OCI-LY7 (cell line): ENCODE data around the gene COL5A1. TPM values are rescaled to one million over a fixed set of nuclear protein-coding genes. Genes with fewer than 3 reads are reported as not detected.
A peak's percentile ranks its signal among the peaks of the same experiment; 100 is the strongest.

ENCODE experiments used
- BruUV-seq: library from RNA; stranded (reverse); fragments of 400-500 nt; replicated peaks from 2 replicates; lab custom pipeline; 2021; lab: Mats Ljungman, UMichigan
- CTCF ChIA-PET: fragments of 300-600 bp; sonication (Branson Sonifier 250); formaldehyde crosslinking; loops from one replicate; lab custom pipeline; 2022; ENCODE audit warnings: antibody characterized with exemption; ENCODE audit not compliant: unreplicated experiment; lab: Charles Lee
- POLR2A ChIA-PET: fragments of 300-600 bp; sonication (Branson Sonifier 250); formaldehyde crosslinking; loops from one replicate; lab custom pipeline; 2022; ENCODE audit warnings: antibody characterized with exemption; lab: Charles Lee
- DNase-seq: peaks from one replicate; pipeline ENCODE4 v3.0.0-alpha.2; 2015; ENCODE audit warnings: low spot score
- H2AFZ ChIP-seq: fragments of 200-600 bp; sonication (generic), shearing (Covaris generic); 2 replicates; pipeline ENCODE4 v1.6.1; 2014; ENCODE audit warnings: mild to moderate bottlenecking, antibody characterized with exemption, low read length, moderate library complexity
- H3K27ac ChIP-seq: fragments of 200-600 bp; sonication (generic); 2 replicates; pipeline ENCODE4 v1.5.1; 2014; ENCODE audit warnings: mixed run types, low read depth, mild to moderate bottlenecking, moderate library complexity, low read length, inconsistent platforms; ENCODE audit not compliant: poor library complexity, severe bottlenecking
- H3K36me3 ChIP-seq: fragments of 200-600 bp; sonication (generic); 2 replicates; pipeline ENCODE4 v1.6.1; 2014; ENCODE audit warnings: mild to moderate bottlenecking, antibody characterized with exemption, low read length, moderate library complexity, mixed read lengths; ENCODE audit not compliant: insufficient read depth
- H3K4me1 ChIP-seq: fragments of 200-600 bp; sonication (generic); 2 replicates; pipeline ENCODE4 v1.5.1; 2014; ENCODE audit warnings: mild to moderate bottlenecking, low read length; ENCODE audit not compliant: insufficient read depth, poor library complexity, severe bottlenecking
- H3K4me2 ChIP-seq: fragments of 200-600 bp; sonication (generic); 2 replicates; pipeline ENCODE4 v1.6.1; 2014; ENCODE audit warnings: mild to moderate bottlenecking, low read length
- H3K4me3 ChIP-seq: fragments of 200-600 bp; sonication (generic); 2 replicates; pipeline ENCODE4 v1.5.1; 2014; ENCODE audit warnings: mild to moderate bottlenecking, low read depth, low read length; ENCODE audit not compliant: poor library complexity, severe bottlenecking
- H3K79me2 ChIP-seq: fragments of 200-600 bp; sonication (generic); 2 replicates; pipeline ENCODE4 v1.6.1; 2016; ENCODE audit warnings: low read depth, mild to moderate bottlenecking, low read length, moderate library complexity, mixed read lengths; ENCODE audit not compliant: insufficient read depth
- H3K9me2 ChIP-seq: fragments of 200-600 bp; sonication (generic); 2 replicates; pipeline ENCODE4 v1.6.1; 2016; ENCODE audit warnings: mild to moderate bottlenecking, low read length, mixed read lengths; ENCODE audit not compliant: insufficient read depth
- H3K9me3 ChIP-seq: fragments of 200-600 bp; sonication (generic); 2 replicates; pipeline ENCODE4 v1.6.1; 2014; ENCODE audit warnings: mild to moderate bottlenecking, mixed run types, low read length, mixed read lengths
- H4K20me1 ChIP-seq: fragments of 200-600 bp; sonication (generic); 2 replicates; pipeline ENCODE4 v1.6.1; 2014; ENCODE audit warnings: mild to moderate bottlenecking, antibody characterized with exemption, low read length, moderate library complexity, mixed read lengths; ENCODE audit not compliant: insufficient read depth
- EZH2phosphoT487 ChIP-seq: fragments of 200-600 bp; sonication (generic); IDR thresholded peaks from 2 replicates; pipeline ENCODE4 v1.6.1; 2018; ENCODE audit warnings: low read depth, borderline replicate concordance, mild to moderate bottlenecking, mixed run types, antibody characterized with exemption, low read length, moderate library complexity, mixed read lengths
- intact Hi-C: fragments of 100-400 bp; cut with micrococcal nuclease; formaldehyde crosslinking; loops from one replicate; pipeline ENCODE4 v1.10.0; 2022; ENCODE audit not compliant: unreplicated experiment
- total RNA-seq, 2 experiments: library from RNA; depleted of rRNA in 1 of 2; stranded (reverse); fragments of >200 nt in 1 of 2; shearing (Covaris generic) in 1 of 2; gene quantifications; 2 replicates each; pipeline ENCODE4 v1.2.3, GENCODE V29; 2014 to 2022
- TF ChIP-seq, protein P1 (sequence below): fragments of 200-600 bp; sonication (generic); conservative IDR thresholded peaks from 2 replicates; pipeline ENCODE4 v1.5.1; 2014; ENCODE audit warnings: mild to moderate bottlenecking, antibody characterized with exemption, low read length, moderate library complexity, mixed read lengths

Gene COL5A1
- total RNA-seq, 2 experiments from 2014 or later: 12.2 to 28.6 TPM

DNA sequence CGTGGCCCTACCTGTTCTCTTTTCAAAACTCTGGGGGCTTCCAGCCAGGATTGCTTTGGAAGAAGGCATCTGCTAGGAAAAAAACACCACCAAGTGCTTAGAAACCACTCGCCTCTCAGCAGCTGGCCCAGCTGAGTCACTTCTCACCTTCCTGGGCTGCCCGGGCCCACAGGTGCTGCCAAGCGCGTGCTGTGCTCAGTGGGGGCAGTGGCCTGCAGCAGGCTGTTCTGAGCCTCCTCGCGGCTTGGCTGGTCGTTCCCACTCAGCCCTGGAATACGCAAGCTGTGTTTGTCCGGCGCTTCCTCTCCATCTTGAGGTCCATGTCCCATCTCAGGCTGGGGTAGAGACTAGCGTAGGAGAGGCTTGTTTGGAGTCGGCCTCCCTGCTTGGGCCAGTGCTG, 136.6 kb downstream of the COL5A1 start:
- intact Hi-C loops: no loop called here
- H3K9me2 ChIP-seq: no peaks in the 10 kb centered on the region
- no peak for DNase-seq
- H3K4me3 ChIP-seq: no peak overlapping the region
- POLR2A ChIA-PET: no interaction called here
- H3K4me1 ChIP-seq: peaks cover 9% of the 10 kb centered on the region
- H3K27ac ChIP-seq: no peak overlapping the region
- H2AFZ ChIP-seq: no peak overlapping the region
- TF ChIP-seq EZH2phosphoT487: no peak
- TF ChIP-seq, protein P1, sequence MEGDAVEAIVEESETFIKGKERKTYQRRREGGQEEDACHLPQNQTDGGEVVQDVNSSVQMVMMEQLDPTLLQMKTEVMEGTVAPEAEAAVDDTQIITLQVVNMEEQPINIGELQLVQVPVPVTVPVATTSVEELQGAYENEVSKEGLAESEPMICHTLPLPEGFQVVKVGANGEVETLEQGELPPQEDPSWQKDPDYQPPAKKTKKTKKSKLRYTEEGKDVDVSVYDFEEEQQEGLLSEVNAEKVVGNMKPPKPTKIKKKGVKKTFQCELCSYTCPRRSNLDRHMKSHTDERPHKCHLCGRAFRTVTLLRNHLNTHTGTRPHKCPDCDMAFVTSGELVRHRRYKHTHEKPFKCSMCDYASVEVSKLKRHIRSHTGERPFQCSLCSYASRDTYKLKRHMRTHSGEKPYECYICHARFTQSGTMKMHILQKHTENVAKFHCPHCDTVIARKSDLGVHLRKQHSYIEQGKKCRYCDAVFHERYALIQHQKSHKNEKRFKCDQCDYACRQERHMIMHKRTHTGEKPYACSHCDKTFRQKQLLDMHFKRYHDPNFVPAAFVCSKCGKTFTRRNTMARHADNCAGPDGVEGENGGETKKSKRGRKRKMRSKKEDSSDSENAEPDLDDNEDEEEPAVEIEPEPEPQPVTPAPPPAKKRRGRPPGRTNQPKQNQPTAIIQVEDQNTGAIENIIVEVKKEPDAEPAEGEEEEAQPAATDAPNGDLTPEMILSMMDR: no peak
- no peak overlapping the region for H3K4me2 ChIP-seq
- BruUV-seq: no TSS peak
- H4K20me1 ChIP-seq: no peaks in the 10 kb centered on the region
- no peaks in the 10 kb centered on the region for H3K79me2 ChIP-seq
- CTCF ChIA-PET: no interaction called here
- no peaks in the 10 kb centered on the region for H3K9me3 ChIP-seq
- no peaks in the 10 kb centered on the region for H3K36me3 ChIP-seq

DNA sequence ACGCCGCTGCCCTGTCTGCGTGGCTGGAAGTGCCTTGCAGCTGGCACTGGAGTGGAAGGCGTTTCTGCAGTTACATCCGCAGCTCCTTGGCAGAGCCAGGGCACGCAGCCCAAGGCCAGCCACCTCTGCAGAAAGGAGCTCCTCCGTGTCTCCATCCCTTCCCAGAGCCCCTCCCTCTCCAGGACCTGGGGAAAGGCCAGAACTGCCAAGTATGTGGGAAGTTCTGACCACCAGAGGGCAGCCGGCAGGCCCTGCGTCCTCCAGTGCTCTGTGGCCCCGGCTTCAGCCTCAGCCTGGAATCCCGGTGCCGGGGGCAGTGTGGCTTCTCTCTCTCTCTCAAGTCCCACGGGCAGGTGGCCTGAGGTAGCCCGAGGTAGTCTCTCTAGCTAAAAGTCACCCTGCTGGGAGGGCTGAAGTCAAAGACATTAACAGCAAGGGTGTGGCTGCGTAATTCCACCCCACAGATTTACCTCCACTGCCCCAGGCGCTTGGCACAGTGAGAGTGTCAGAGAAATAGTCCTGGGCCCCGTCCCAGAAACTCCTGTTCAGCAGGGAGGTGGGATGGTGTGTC, 137.3 kb downstream of the COL5A1 start:
- Histone ChIP-seq H3K9me2 (no peaks in the 10 kb centered on the region), H3K27ac (no peak overlapping the region), H4K20me1 (no peaks in the 10 kb centered on the region), H3K4me2 (no peak overlapping the region), H3K4me3 (no peak overlapping the region), H3K79me2 (no peaks in the 10 kb centered on the region), H3K36me3 (no peaks in the 10 kb centered on the region), H3K9me3 (no peaks in the 10 kb centered on the region), H3K4me1 (peaks cover 17% of the 10 kb centered on the region), H2AFZ (no peak overlapping the region)
- intact Hi-C loops: loop anchor here (1.0 kb wide), 1 partner anchor 204 kb away; no protein-coding TSS in a partner anchor
- no TSS peak for BruUV-seq
- TF ChIP-seq EZH2phosphoT487: no peak
- TF ChIP-seq, protein P1: peak; percentile 79
- DNase-seq: peak; percentile 62
- ChIA-PET POLR2A (no interaction called here), CTCF (no interaction called here)

DNA sequence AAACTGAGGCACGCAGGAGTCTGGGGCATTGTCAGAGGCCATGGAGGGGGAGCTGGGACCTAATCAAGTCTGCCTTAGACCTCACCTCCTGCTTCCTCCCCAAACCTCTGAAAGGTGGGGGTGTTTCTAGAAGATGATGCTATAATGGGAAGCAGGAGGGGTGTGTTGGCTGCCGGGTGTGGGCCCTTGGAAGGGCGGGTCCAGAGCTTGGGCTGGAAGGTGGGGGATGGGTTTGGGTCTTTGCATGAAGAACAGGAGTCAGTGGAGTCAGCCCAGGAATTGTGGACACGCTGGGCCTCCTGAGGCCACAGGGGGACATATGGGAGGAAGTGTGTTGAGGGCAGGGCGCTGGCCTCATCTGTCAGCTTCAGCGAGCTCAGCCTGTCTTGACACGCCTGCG, 138.0 kb downstream of the COL5A1 start:
- Histone ChIP-seq H2AFZ (no peak overlapping the region), H3K4me2 (no peak overlapping the region), H3K9me2 (no peaks in the 10 kb centered on the region), H4K20me1 (no peaks in the 10 kb centered on the region), H3K36me3 (no peaks in the 10 kb centered on the region), H3K27ac (no peak overlapping the region), H3K4me1 (peaks cover 17% of the 10 kb centered on the region), H3K4me3 (no peak overlapping the region), H3K79me2 (no peaks in the 10 kb centered on the region), H3K9me3 (no peaks in the 10 kb centered on the region)
- no TSS peak for BruUV-seq
- no peak for DNase-seq
- CTCF ChIA-PET: no interaction called here
- POLR2A ChIA-PET: no interaction called here
- no peak for TF ChIP-seq EZH2phosphoT487
- TF ChIP-seq, protein P1: no peak
- intact Hi-C loops: loop anchor here (1.0 kb wide), 1 partner anchor 204 kb away; no protein-coding TSS in a partner anchor
